OCI-LY3 (cell line): ENCODE results near the gene AKR1B15.

Experiments used
- H2AFZ ChIP-seq: fragments of 200-600, 300-600 bp; shearing (Covaris generic); 2 replicates; pipeline ENCODE4 v1.6.0; 2014; ENCODE audit warnings: antibody characterized with exemption, low read depth, low read length
- H3K27ac ChIP-seq: fragments of 200-600, 300-600 bp; sonication (generic); 2 replicates; pipeline ENCODE4 v1.5.1; 2014; ENCODE audit warnings: mild to moderate bottlenecking, low read length, moderate library complexity, mixed read lengths
- H3K27me3 ChIP-seq: fragments of 200-600, 300-600 bp; sonication (generic); 2 replicates; pipeline ENCODE4 v1.6.1; 2014; ENCODE audit warnings: low read depth, low read length, mixed read lengths
- H3K36me3 ChIP-seq: fragments of 200-600, 300-600 bp; sonication (generic); replicated peaks from 2 replicates; pipeline ENCODE3; 2014; ENCODE audit warnings: low read depth, low read length, mixed read lengths
- H3K4me1 ChIP-seq: fragments of 300-600, 200-600 bp; sonication (generic); 2 replicates; pipeline ENCODE4 v1.6.1; 2014; ENCODE audit warnings: low read length, mixed read lengths
- H3K4me2 ChIP-seq: fragments of 200-600, 300-600 bp; sonication (generic); 2 replicates; pipeline ENCODE4 v1.6.1; 2014; ENCODE audit warnings: low read length, mixed read lengths
- H3K4me3 ChIP-seq: fragments of 300-600, 200-600 bp; sonication (generic); 2 replicates; pipeline ENCODE4 v1.5.1; 2014; ENCODE audit warnings: antibody characterized with exemption, mild to moderate bottlenecking, low read length, moderate library complexity
- H3K79me2 ChIP-seq: fragments of 300-600, 200-600 bp; shearing (Covaris generic); 2 replicates; pipeline ENCODE4 v1.6.1; 2014; ENCODE audit warnings: mild to moderate bottlenecking, low read length, mixed read lengths
- H3K9ac ChIP-seq: fragments of 300-600, 200-600 bp; shearing (Covaris generic); 2 replicates; pipeline ENCODE4 v1.6.0; 2014; ENCODE audit warnings: mild to moderate bottlenecking, low read length, moderate library complexity
- H3K9me3 ChIP-seq: fragments of 200-600, 300-600 bp; shearing (Covaris generic); 2 replicates; pipeline ENCODE4 v1.6.1; 2014; ENCODE audit warnings: low read length, mixed read lengths; ENCODE audit not compliant: insufficient read depth
- H4K20me1 ChIP-seq: fragments of 200-600, 300-600 bp; sonication (generic); 2 replicates; pipeline ENCODE4 v1.6.1; 2016; ENCODE audit warnings: low read length, mixed read lengths; ENCODE audit not compliant: insufficient read depth
- EZH2phosphoT487 ChIP-seq: fragments of 200-600 bp; shearing (Covaris generic); IDR thresholded peaks from 2 replicates; pipeline ENCODE4 v1.6.1; 2018; ENCODE audit warnings: antibody characterized with exemption, mixed run types, low read depth
- TF ChIP-seq, protein P1 (sequence below): fragments of 200-600, 300-600 bp; sonication (generic); IDR thresholded peaks from 2 replicates; pipeline ENCODE4 v1.5.1; 2014; ENCODE audit warnings: antibody characterized with exemption, low read length, low read depth

Gene AKR1B15

DNA sequence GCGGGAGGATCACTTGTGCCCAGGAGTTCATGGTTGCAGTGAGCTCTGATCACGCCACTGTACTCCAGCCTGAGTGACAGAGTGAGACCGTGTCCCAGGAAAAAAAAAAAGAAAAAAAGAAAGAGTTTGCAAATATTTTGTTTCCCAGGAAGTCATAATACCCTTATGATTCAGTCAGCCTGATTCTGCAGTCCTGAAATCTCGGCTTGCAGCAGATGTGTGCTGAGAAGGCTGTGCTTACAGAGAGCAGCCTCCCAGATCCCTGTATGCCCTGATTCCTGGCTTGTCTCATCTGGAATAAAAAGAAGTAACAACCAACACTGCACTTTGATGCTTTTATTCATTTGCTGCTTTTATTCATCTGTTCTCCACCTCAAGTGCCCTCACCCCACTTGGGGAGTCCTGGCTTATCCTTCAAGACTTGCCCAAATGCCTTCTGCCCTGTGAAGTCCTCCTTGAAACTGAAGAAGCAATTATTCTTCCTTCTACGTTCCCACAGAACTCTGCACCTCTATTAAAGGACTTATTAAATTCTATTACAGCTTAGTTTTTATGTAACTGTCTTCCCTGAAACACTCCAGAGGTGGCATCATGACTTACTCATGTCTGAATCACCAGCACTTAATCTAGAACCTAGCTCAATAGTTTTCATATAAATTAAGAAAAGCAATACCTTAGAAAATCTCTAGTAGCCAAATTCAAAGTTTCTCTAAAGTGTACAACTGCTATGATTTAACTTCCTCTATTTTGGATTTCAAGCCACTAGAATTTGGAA is 70.0 kb downstream of the AKR1B15 start:
- TF ChIP-seq, protein P1, sequence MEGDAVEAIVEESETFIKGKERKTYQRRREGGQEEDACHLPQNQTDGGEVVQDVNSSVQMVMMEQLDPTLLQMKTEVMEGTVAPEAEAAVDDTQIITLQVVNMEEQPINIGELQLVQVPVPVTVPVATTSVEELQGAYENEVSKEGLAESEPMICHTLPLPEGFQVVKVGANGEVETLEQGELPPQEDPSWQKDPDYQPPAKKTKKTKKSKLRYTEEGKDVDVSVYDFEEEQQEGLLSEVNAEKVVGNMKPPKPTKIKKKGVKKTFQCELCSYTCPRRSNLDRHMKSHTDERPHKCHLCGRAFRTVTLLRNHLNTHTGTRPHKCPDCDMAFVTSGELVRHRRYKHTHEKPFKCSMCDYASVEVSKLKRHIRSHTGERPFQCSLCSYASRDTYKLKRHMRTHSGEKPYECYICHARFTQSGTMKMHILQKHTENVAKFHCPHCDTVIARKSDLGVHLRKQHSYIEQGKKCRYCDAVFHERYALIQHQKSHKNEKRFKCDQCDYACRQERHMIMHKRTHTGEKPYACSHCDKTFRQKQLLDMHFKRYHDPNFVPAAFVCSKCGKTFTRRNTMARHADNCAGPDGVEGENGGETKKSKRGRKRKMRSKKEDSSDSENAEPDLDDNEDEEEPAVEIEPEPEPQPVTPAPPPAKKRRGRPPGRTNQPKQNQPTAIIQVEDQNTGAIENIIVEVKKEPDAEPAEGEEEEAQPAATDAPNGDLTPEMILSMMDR: no peak
- no peak for TF ChIP-seq EZH2phosphoT487
- Histone ChIP-seq H3K9me3 (no peaks in the 10 kb centered on the region), H3K27me3 (peaks cover 75% of the 10 kb centered on the region), H3K9ac (no peak overlapping the region), H3K36me3 (no peaks in the 10 kb centered on the region), H3K4me1 (no peaks in the 10 kb centered on the region; the same call in 1 of the 2 replicates), H3K4me2 (no peak overlapping the region), H4K20me1 (no peaks in the 10 kb centered on the region), H3K27ac (no peak overlapping the region), H2AFZ (no peak overlapping the region), H3K79me2 (no peaks in the 10 kb centered on the region), H3K4me3 (no peak overlapping the region)

DNA sequence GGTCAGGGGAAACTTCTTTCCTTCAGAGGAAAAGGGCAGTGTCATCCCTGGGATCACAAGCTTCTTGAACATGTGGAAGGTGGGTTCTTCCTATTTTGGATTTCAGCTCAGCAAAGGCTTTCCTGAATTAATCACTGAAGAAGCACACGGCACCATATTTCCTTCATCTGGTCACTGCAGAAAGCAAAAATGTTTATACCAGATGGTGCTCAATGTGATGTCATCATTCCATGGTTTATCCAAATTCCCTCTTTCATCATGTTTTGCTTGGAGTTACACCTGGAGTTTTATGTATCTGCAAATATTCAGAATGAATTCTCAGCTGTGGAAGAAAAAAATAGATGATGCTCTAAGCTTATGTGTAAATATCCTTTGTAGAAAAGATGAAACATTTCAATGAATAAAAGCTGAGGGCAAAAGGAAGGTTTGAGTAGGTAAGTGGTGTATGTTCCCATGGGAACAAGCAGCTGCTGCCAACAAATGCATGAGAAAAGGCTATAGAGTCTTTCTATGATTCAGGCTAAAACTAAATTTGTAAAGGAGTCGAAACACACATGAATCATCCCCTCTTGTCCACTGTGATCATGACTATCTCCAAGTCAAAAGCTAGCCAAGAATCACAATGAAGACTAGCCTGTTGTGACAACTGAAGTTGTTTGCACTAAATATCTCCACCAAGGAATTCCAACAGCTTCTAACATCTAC is 70.9 kb downstream of the AKR1B15 start:
- Histone ChIP-seq H3K27me3 (peaks cover 78% of the 10 kb centered on the region), H3K36me3 (no peaks in the 10 kb centered on the region), H3K79me2 (no peaks in the 10 kb centered on the region), H3K9me3 (no peaks in the 10 kb centered on the region), H4K20me1 (no peaks in the 10 kb centered on the region), H3K27ac (no peak overlapping the region), H2AFZ (no peak overlapping the region), H3K4me1 (no peaks in the 10 kb centered on the region; the same call in 1 of the 2 replicates), H3K4me2 (no peak overlapping the region), H3K4me3 (no peak overlapping the region), H3K9ac (no peak overlapping the region)
- TF ChIP-seq, protein P1: no peak
- no peak for TF ChIP-seq EZH2phosphoT487

DNA sequence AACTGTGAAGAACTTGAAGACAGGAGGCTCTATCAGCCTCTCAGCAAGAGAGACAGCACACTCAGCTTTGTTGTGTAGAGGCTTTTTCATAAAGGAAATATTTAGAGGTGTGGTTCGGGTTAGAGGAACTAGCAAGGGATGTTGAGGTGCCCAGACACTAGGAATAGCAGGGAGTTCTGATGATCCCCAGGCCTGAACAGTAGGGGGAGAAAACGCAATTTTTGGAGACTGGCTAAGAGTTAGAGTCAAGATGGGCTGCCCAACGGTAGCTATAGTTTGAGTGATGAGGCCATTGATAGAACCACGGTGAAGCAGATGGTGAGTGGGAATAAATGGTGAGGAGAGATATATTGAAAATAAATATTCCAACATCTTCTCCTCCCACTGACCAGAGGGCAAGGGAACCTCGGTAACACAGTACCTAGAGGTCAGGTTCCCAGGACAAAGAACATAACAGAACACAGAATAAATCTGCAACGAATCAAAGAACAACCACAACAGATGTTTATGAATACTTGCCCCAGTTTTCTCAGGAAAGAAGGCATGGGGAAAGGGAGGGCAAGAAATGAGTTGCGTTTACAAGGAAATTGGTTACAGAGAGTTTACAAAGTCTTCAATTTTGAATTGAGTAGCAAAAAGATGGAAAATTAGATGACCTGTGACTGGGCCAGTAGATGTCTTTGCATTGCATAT is 73.5 kb downstream of the AKR1B15 start:
- H4K20me1 ChIP-seq: no peaks in the 10 kb centered on the region
- peaks cover 88% of the 10 kb centered on the region for H3K27me3 ChIP-seq
- no peaks in the 10 kb centered on the region for H3K9me3 ChIP-seq
- H3K36me3 ChIP-seq: no peaks in the 10 kb centered on the region
- no peak overlapping the region for H3K4me3 ChIP-seq
- no peak overlapping the region for H2AFZ ChIP-seq
- no peak overlapping the region for H3K9ac ChIP-seq
- H3K79me2 ChIP-seq: no peaks in the 10 kb centered on the region
- no peak overlapping the region for H3K4me2 ChIP-seq
- TF ChIP-seq, protein P1: no peak
- TF ChIP-seq EZH2phosphoT487: no peak
- H3K4me1 ChIP-seq: peaks cover 10% of the 10 kb centered on the region
- H3K27ac ChIP-seq: no peak overlapping the region

DNA sequence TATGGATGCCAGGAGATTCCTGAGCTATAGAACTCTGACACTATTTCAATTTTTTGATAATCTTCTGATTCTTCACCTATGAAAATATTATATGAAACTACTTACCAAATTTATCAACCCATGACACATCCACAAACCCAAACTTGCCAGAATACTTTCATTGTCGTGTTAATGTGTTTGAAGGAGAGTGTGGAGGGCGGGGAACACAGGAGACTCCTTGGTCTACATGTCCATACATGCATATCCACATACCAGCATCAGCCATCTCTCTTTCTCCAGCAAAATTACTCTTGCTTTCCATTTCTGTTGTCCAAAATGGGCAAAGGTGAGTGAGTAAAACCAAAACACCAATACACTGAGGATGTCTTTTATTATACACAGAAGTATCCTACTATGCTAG is 74.3 kb downstream of the AKR1B15 start:
- no peak overlapping the region for H3K4me3 ChIP-seq
- peaks cover 14% of the 10 kb centered on the region for H3K4me1 ChIP-seq
- no peaks in the 10 kb centered on the region for H3K79me2 ChIP-seq
- no peak overlapping the region for H3K4me2 ChIP-seq
- no peak overlapping the region for H3K27ac ChIP-seq
- no peaks in the 10 kb centered on the region for H3K36me3 ChIP-seq
- no peak overlapping the region for H2AFZ ChIP-seq
- H3K27me3 ChIP-seq: peaks cover 87% of the 10 kb centered on the region
- TF ChIP-seq EZH2phosphoT487: no peak
- TF ChIP-seq, protein P1: no peak
- no peak overlapping the region for H3K9ac ChIP-seq
- no peaks in the 10 kb centered on the region for H4K20me1 ChIP-seq
- no peaks in the 10 kb centered on the region for H3K9me3 ChIP-seq
